ENCODE measurements around the gene SORCS2.

Gene SORCS2

GRCh38 chr4:7295911-7296660 is 103.7 kb downstream of the SORCS2 start:
- TF ChIP-seq CTCF (IDR thresholded peaks at IDR 0.05; ENCODE audit: low read depth, low read length, poor library complexity, severe bottlenecking) (peak; percentile 50), EZH2phosphoT487 (IDR thresholded peaks at IDR 0.05; ENCODE audit: borderline replicate concordance, low read length) (no peak)
- Histone ChIP-seq H3K4me3 (ENCODE audit: low read length) (no peak overlapping the region), H3K27me3 (ENCODE audit: control insufficient read depth, low read length) (no peaks in the 10 kb centered on the region), H3K79me2 (ENCODE audit: control insufficient read depth, low read length) (no peaks in the 10 kb centered on the region), H3K27ac (ENCODE audit: low read depth, low read length) (no peak overlapping the region), H3F3A (ENCODE audit: control insufficient read depth, insufficient read depth) (no peaks in the 10 kb centered on the region), H3K4me2 (ENCODE audit: low read length) (no peak overlapping the region), H3K4me1 (ENCODE audit: control insufficient read depth, low read length) (no peaks in the 10 kb centered on the region), H3K9me3 (ENCODE audit: control insufficient read depth, insufficient read depth, low read length) (no peaks in the 10 kb centered on the region), H3K9me2 (replicated peaks; ENCODE audit: control insufficient read depth, low read length) (no peaks in the 10 kb centered on the region), H3K36me3 (ENCODE audit: control insufficient read depth, low read length) (no peaks in the 10 kb centered on the region), H4K20me1 (ENCODE audit: control insufficient read depth, insufficient read depth, low read depth, low read length) (no peaks in the 10 kb centered on the region)

- H3F3A ChIP-seq (ENCODE audit: control insufficient read depth, insufficient read depth): no peaks in the 10 kb centered on the region
- no peaks in the 10 kb centered on the region for H4K20me1 ChIP-seq (ENCODE audit: control insufficient read depth, insufficient read depth, low read depth, low read length)
- no peaks in the 10 kb centered on the region for H3K27me3 ChIP-seq (ENCODE audit: control insufficient read depth, low read length)
- no peaks in the 10 kb centered on the region for H3K4me1 ChIP-seq (ENCODE audit: control insufficient read depth, low read length)
- H3K9me2 ChIP-seq (replicated peaks; ENCODE audit: control insufficient read depth, low read length): no peaks in the 10 kb centered on the region
- no peak overlapping the region for H3K4me2 ChIP-seq (ENCODE audit: low read length)
- no peak overlapping the region for H3K27ac ChIP-seq (ENCODE audit: low read depth, low read length)
- H3K4me3 ChIP-seq (ENCODE audit: low read length): no peak overlapping the region
- H3K36me3 ChIP-seq (ENCODE audit: control insufficient read depth, low read length): no peaks in the 10 kb centered on the region
- TF ChIP-seq EZH2phosphoT487 (IDR thresholded peaks at IDR 0.05; ENCODE audit: borderline replicate concordance, low read length) (no peak), CTCF (IDR thresholded peaks at IDR 0.05; ENCODE audit: low read depth, low read length, poor library complexity, severe bottlenecking) (no peak)
- H3K9me3 ChIP-seq (ENCODE audit: control insufficient read depth, insufficient read depth, low read length): no peaks in the 10 kb centered on the region
- no peaks in the 10 kb centered on the region for H3K79me2 ChIP-seq (ENCODE audit: control insufficient read depth, low read length)
These were observed 104.5 kb downstream of the SORCS2 start for GRCh38 chr4:7296661-7297335.

- Histone ChIP-seq H3K9me3 (ENCODE audit: control insufficient read depth, insufficient read depth, low read length) (no peaks in the 10 kb centered on the region), H3K9me2 (replicated peaks; ENCODE audit: control insufficient read depth, low read length) (no peaks in the 10 kb centered on the region), H4K20me1 (ENCODE audit: control insufficient read depth, insufficient read depth, low read depth, low read length) (no peaks in the 10 kb centered on the region), H3K36me3 (ENCODE audit: control insufficient read depth, low read length) (no peaks in the 10 kb centered on the region), H3K4me1 (ENCODE audit: control insufficient read depth, low read length) (no peaks in the 10 kb centered on the region), H3K4me3 (ENCODE audit: low read length) (no peak overlapping the region), H3K27me3 (ENCODE audit: control insufficient read depth, low read length) (no peaks in the 10 kb centered on the region), H3K27ac (ENCODE audit: low read depth, low read length) (no peak overlapping the region), H3F3A (ENCODE audit: control insufficient read depth, insufficient read depth) (no peaks in the 10 kb centered on the region), H3K79me2 (ENCODE audit: control insufficient read depth, low read length) (no peaks in the 10 kb centered on the region), H3K4me2 (ENCODE audit: low read length) (no peak overlapping the region)
- TF ChIP-seq CTCF (IDR thresholded peaks at IDR 0.05; ENCODE audit: low read depth, low read length, poor library complexity, severe bottlenecking) (no peak), EZH2phosphoT487 (IDR thresholded peaks at IDR 0.05; ENCODE audit: borderline replicate concordance, low read length) (no peak)
These were observed 105.0 kb downstream of the SORCS2 start for GRCh38 chr4:7297374-7297773.

All from DOHH2 (cell line).